Measurements from ENCODE around the gene TGFBI.

GRCh38 chr5:136032564-136032963, 3.8 kb downstream of the TGFBI start:
- no peak for TF ChIP-seq CTCF (IDR thresholded peaks at IDR 0.05; ENCODE audit: low read depth, low read length)
- TF ChIP-seq EZH2phosphoT487 (IDR thresholded peaks at IDR 0.05; ENCODE audit: low read depth): no peak
